ENCODE results near the gene BST1.
A peak's percentile ranks its signal among the peaks of the same experiment; 100 is the strongest.

The BST1 gene

DNA sequence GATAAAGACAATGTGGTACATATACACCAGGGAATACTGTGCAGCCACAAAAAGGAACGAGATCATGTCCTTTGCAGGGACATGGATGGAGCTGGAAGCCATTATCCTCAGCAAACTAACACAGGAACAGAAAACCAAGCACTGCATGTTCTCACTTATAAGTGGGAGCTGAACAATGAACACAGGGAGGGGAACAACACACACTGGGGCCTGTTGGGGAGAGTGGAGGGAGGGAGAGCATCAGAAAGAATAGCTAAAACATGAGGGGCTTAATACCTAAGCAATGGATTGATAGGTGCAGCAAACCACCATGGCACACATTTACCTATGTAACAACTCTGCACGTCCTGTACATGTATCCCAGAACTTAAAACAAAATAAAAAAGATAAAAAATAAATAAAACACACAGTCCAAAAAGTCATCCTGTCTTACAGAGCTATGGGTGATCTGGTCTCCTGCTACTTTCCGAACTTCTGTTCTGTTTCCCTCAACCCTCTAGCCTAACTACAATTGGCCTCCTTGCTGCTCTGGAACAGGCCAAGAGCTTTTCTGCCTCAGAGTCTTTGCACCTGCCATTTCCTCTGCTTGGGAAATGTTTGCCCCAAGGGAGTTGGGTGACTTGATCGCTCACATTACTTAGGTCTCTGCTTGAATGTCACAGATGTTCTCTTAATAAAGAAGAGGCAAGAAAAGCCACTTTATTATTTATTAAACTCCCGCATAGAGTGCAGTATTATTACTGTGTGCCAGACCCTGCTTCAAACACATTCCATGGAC lies 74.2 kb downstream of the BST1 start:
- TF ChIP-seq CTCF (IDR thresholded peaks at IDR 0.05; ENCODE audit: low read length, missing control alignments): no peak
- no peak overlapping the region for H3K4me3 ChIP-seq (replicated peaks; ENCODE audit: low read depth, low read length)
- DNase-seq (ENCODE audit: low read depth): no peak

DNA sequence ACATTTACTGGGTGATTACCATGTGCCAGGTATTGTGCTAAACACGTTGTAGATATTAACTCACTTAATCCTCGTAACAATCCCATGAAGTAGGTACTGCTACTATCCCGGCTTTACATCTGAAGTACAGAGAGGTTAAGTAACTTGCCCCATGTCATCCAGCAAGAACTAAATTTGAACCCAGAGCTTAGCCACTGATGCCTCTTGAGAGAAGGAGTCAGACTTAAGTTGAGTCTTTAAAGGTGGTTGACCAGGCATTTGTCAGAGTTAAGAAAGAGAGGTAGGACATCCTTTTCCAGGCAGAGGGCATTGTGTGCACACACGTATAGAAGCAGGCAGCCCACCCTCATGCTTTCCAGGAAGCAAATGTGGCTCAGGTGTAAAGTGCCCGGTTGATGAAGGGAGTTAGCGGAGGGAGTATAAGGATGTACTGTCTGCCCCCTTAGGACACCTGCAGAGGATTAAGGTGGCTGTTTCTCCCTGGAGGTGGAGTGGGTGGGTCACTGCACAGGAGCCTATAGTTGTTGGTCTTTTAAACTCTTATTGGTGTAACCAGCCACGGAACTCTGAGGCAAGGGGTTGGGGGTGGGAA lies 74.9 kb downstream of the BST1 start:
- no peak for TF ChIP-seq CTCF (IDR thresholded peaks at IDR 0.05; ENCODE audit: low read length, missing control alignments)
- DNase-seq (ENCODE audit: low read depth): no peak
- H3K4me3 ChIP-seq (replicated peaks; ENCODE audit: low read depth, low read length): peak overlapping the region; percentile 52

DNA sequence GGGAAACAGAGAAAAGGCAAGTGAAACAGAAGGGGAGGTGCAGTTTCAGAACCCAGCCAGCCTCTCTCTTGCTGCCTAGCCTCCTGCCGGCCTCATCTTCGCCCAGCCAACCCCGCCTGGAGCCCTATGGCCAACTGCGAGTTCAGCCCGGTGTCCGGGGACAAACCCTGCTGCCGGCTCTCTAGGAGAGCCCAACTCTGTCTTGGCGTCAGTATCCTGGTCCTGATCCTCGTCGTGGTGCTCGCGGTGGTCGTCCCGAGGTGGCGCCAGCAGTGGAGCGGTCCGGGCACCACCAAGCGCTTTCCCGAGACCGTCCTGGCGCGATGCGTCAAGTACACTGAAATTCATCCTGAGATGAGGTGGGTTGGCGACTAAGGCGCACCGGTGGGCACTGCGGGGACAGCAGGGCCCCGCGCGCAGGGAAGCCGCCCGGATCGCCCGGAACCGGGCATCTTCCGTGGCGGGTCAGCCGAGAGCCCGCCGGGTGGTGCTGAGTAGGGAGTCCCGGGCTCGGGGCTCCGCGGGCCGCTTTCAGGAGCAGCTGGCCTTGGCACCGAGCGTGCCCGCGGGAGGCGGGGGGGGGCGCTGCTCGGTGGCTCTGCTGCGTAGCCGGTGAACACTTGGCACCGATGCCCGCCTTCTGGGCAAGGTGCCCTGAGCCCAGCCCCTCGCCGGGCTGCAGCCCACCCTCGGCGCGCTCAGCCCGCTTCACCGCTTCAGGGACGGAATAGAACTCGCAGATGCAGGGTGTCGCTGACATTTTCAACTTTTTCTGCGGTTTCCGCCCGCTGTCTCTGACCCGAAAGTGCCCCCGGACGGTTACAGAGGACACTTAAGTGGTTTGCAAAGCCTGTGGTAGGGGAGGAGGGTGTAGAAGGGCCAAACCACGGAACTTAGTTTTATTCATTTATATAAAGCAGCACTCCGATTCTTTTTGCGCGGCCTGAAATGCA lies 75.7 kb downstream of the BST1 start, which contains the start of gene CD38:
Gene CD38 (plus strand): TSS at position 40 of the 953 bp plus-strand sequence. CDS start 87 bp downstream, at position 127.
- DNase-seq (ENCODE audit: low read depth): no peak

DNA sequence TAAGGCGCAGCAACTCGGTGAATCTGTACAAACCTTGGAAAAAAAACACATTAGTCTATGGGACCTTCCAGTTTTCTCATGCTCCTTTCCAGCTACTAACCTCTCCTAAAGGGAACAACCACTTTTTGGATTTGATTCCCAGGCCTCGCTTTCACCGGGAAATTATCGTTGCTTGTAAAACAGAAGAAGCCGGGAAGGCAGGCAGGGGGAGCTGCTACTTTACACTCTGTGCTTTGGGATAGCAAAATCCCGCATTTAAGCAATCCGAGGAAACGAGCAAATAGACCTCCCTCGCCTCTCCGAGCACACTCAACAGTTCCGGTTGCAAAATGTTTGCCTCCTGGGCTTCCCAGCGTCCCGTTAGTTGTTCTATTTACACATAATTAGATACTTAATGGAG lies 76.4 kb downstream of the BST1 start:
- peak overlapping the region; percentile 52 for H3K4me3 ChIP-seq (replicated peaks; ENCODE audit: low read depth, low read length)
- peak; percentile 65 for TF ChIP-seq CTCF (IDR thresholded peaks at IDR 0.05; ENCODE audit: low read length, missing control alignments)
- peak; percentile 81 for DNase-seq (ENCODE audit: low read depth)

More for the DNA sequence above, 75.7 kb downstream of the BST1 start, which contains the start of gene CD38:
- no peak for TF ChIP-seq CTCF (IDR thresholded peaks at IDR 0.05; ENCODE audit: low read length, missing control alignments)
- peak within 1 kb of the TSS; percentile 52 for H3K4me3 ChIP-seq (replicated peaks; ENCODE audit: low read depth, low read length)

DNA sequence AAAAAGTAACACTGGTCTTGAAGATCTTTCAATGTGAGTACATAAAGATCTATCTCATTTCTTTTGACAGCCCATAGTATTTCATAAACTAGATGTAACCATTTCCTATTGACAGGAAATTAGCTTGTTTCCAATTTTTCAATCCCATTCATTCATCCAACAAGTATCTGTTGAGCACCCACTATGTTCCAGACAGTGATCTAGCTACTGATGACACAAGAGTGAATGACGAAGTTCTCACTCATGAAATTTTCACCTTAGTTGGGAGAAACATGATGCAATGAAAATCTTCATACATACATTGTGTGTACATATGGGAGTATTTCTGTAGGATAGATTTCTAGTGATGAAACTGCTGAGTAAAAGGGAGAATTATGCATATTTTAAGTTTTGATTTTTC lies 76.9 kb downstream of the BST1 start:
- no peak for DNase-seq (ENCODE audit: low read depth)
- H3K4me3 ChIP-seq (replicated peaks; ENCODE audit: low read depth, low read length): peak overlapping the region; percentile 52
- TF ChIP-seq CTCF (IDR thresholded peaks at IDR 0.05; ENCODE audit: low read length, missing control alignments): no peak

- no peak for DNase-seq (ENCODE audit: low read depth)
- no peak for TF ChIP-seq CTCF (IDR thresholded peaks at IDR 0.05; ENCODE audit: low read length, missing control alignments)
- no peak overlapping the region for H3K4me3 ChIP-seq (replicated peaks; ENCODE audit: low read depth, low read length)
Observed at GRCh38 chr4:15781427-15782095, 78.7 kb downstream of the BST1 start.

Measured in fibroblast of pulmonary artery (primary cell).